ENCODE data around the gene CD19. TPM values are rescaled to one million over a fixed set of nuclear protein-coding genes. Genes with fewer than 3 reads are reported as not detected.

The CD19 gene
- total RNA-seq, 2 experiments from 2014 or later, result 1.1 to 1.3 TPM

GRCh38 chr16:28943281-28943680 is 11.5 kb downstream of the CD19 start:
- Mint-ChIP-seq H3K27ac (no peak overlapping the region), H3K4me3 (no peak overlapping the region), H3K9me3 (no peaks in the 10 kb centered on the region), H3K4me1 (ENCODE audit: low read depth) (peaks cover 8% of the 10 kb centered on the region), H3K27me3 (no peaks in the 10 kb centered on the region), H3K36me3 (ENCODE audit: low read depth) (no peaks in the 10 kb centered on the region)
- CTCF ChIA-PET, result interaction anchor here (2.1 to 5.2 kb wide), 5 partner anchors 15 to 96 kb away, joined by 5 to 87 read pairs (median 39); partner anchors contain the start of genes CD19, RABEP2, SH2B1 and TUFM
- ATAC-seq, result no peak
- intact Hi-C loops (cut with micrococcal nuclease), result no loop called here
- POLR2A ChIA-PET, result interaction anchor here (0.7 to 1.3 kb wide), 4 partner anchors 19 to 358 kb away, joined by 3 to 4 read pairs (median 4); partner anchors contain the start of gene ATXN2L
- DNase-seq, result no peak
- TF ChIP-seq CTCF (IDR thresholded peaks at IDR 0.05), result no peak

GRCh38 chr16:28946681-28947080 is 14.9 kb downstream of the CD19 start:
- DNase-seq, result no peak
- H3K4me1 Mint-ChIP-seq (ENCODE audit: low read depth), result peaks cover 11% of the 10 kb centered on the region
- no peak overlapping the region for H3K27ac Mint-ChIP-seq
- ChIA-PET CTCF (interaction anchor here (0.9 to 5.2 kb wide), 4 partner anchors 19 to 100 kb away, joined by 3 to 87 read pairs (median 18); partner anchors contain the start of genes CD19, RABEP2 and TUFM), POLR2A (no interaction called here)
- ATAC-seq, result no peak
- intact Hi-C loops (cut with micrococcal nuclease), result no loop called here
- peaks cover 6% of the 10 kb centered on the region for H3K36me3 Mint-ChIP-seq (ENCODE audit: low read depth)
- H3K27me3 Mint-ChIP-seq, result no peaks in the 10 kb centered on the region
- no peak overlapping the region for H3K4me3 Mint-ChIP-seq
- TF ChIP-seq CTCF (IDR thresholded peaks at IDR 0.05), result no peak
- H3K9me3 Mint-ChIP-seq, result no peaks in the 10 kb centered on the region

GRCh38 chr16:28950648-28951409 is 19.1 kb downstream of the CD19 start, which contains the start of gene NFATC2IP:
TSS of gene NFATC2IP (plus strand) at chr16:28950937. CDS start at chr16:28951012, 75 bp downstream.
- peaks cover 25% of the 10 kb centered on the region for H3K4me1 Mint-ChIP-seq (ENCODE audit: low read depth)
- H3K9me3 Mint-ChIP-seq, result no peaks in the 10 kb centered on the region
- H3K27me3 Mint-ChIP-seq, result no peaks in the 10 kb centered on the region
- intact Hi-C loops (cut with micrococcal nuclease), result no loop called here
- peak within 1 kb of the TSS; percentile 90 for H3K27ac Mint-ChIP-seq
- CTCF ChIA-PET, result interaction anchor here (1.0 to 2.6 kb wide), 3 partner anchors 14 to 104 kb away, joined by 3 to 15 read pairs (median 3); partner anchors contain the start of gene SPNS1
- TF ChIP-seq CTCF (IDR thresholded peaks at IDR 0.05), result no peak
- peaks cover 31% of the 10 kb centered on the region for H3K36me3 Mint-ChIP-seq (ENCODE audit: low read depth)
- POLR2A ChIA-PET, result interaction anchor here (0.6 to 2.2 kb wide), 11 partner anchors 12 to 128 kb away, joined by 3 to 9 read pairs (median 4); partner anchors contain the start of genes ATXN2L, LAT, SH2B1 and TUFM
- H3K4me3 Mint-ChIP-seq, result peak within 1 kb of the TSS; percentile 96
- DNase-seq, result peak; percentile 100
- ATAC-seq, result peak; percentile 96

- DNase-seq (peak; percentile 55), ATAC-seq (no peak)
- POLR2A ChIA-PET, result interaction anchor here (0.9 to 2.2 kb wide), 8 partner anchors 11 to 129 kb away, joined by 3 to 9 read pairs (median 4); partner anchors contain the start of genes ATXN2L, LAT and SPNS1
- no peak for TF ChIP-seq CTCF (IDR thresholded peaks at IDR 0.05)
- CTCF ChIA-PET, result interaction anchor here (2.6 kb wide), 1 partner anchor 23 kb away, joined by 15 read pairs; the partner anchor contains the start of gene SPNS1
- Mint-ChIP-seq H3K36me3 (ENCODE audit: low read depth) (peaks cover 36% of the 10 kb centered on the region), H3K4me3 (peak overlapping the region; percentile 96), H3K4me1 (ENCODE audit: low read depth) (peaks cover 26% of the 10 kb centered on the region), H3K27me3 (no peaks in the 10 kb centered on the region), H3K27ac (peak overlapping the region; percentile 90), H3K9me3 (no peaks in the 10 kb centered on the region)
- intact Hi-C loops (cut with micrococcal nuclease), result no loop called here
Measured at GRCh38 chr16:28951410-28951943, 19.7 kb downstream of the CD19 start.
